Astrocyte (in vitro differentiated cells and primary cell): Measurements from ENCODE around the gene SEMA4B.

ENCODE experiments used
- CTCF ChIP-seq: IDR thresholded peaks from 2 replicates; pipeline ENCODE4 v1.5.1; 2011; ENCODE audit warnings: low read depth, mild to moderate bottlenecking, inconsistent platforms, low read length, moderate library complexity; ENCODE audit not compliant: insufficient read depth
- EZH2 ChIP-seq: IDR thresholded peaks from 2 replicates; pipeline ENCODE4 v1.6.1; 2012; ENCODE audit warnings: mild to moderate bottlenecking, low read length, inconsistent platforms; ENCODE audit not compliant: insufficient read depth

DNA sequence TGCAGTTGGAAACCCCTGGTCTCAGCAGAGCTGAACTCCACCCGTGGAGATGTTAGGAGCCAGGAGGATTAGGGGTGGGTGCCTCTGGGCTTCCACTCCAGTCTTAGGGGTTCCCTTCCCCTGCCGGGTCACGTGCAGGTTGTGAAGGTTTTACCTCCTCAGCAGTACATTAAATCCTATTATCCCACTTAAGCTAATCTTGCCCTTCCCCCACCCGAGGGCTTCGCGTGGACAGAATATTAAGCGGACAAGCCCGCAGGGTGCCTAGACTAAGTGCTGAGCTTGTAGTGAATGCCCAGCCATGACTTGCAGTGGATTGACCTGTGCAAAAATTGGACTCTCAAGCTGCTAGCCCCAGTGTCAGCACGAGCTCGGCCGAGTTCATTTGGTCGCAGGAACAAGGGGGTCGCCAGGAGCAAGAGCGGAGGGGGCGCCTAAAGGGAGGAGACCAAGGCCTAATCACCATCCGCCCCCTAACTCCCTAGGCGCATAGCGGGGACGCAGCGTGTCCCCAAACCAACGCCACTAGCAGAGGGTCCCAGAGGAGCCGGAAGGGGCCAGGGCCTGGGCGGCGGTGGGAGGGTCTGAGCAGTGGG, 498 bp upstream of the SEMA4B start:
- TF ChIP-seq CTCF = no peak
- TF ChIP-seq EZH2 = no peak
